Erythroblast (primary cell): ENCODE measurements around the gene SEZ6L.

ENCODE experiments used
- GATA1 ChIP-seq: IDR thresholded peaks from 2 replicates; pipeline ENCODE4 v1.6.1; 2011; ENCODE audit warnings: low read depth, mild to moderate bottlenecking, control low read depth, low read length, moderate library complexity
- POLR2A ChIP-seq: IDR thresholded peaks from 2 replicates; pipeline ENCODE4 v1.6.1; 2011; ENCODE audit warnings: mild to moderate bottlenecking, low read length

DNA sequence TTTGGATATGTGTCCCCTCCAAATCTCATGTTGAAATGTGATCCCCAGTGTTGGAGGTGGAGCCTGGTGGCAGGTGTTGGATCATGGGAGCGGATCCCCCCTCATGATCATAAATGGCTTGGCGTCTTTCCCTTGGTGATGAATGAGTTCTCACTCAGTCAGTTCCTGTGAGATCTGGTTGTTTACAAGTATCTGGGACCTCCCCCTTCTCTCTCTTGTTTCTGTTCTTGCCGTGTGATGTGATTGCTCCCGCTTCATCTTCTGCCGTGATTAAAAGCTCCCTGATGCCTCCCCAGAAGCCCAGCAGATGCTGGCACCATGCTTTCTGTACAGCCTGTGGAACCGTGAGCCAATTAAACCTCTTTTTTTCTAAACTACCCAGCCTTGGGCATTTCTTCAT is 102.2 kb downstream of the SEZ6L start:
- no peak for TF ChIP-seq POLR2A
- TF ChIP-seq GATA1 = no peak
